ENCODE data around the gene GPR63. TPM values are rescaled to one million over a fixed set of nuclear protein-coding genes. Genes with fewer than 3 reads are reported as not detected.
"Not testable (repeated sequence)": the region's sequence is repeated elsewhere in the genome, so short reads cannot be mapped to it uniquely, and the experiment has no call there.

The GPR63 gene, protein sequence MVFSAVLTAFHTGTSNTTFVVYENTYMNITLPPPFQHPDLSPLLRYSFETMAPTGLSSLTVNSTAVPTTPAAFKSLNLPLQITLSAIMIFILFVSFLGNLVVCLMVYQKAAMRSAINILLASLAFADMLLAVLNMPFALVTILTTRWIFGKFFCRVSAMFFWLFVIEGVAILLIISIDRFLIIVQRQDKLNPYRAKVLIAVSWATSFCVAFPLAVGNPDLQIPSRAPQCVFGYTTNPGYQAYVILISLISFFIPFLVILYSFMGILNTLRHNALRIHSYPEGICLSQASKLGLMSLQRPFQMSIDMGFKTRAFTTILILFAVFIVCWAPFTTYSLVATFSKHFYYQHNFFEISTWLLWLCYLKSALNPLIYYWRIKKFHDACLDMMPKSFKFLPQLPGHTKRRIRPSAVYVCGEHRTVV
- total RNA-seq, result 1 to 10 TPM in 1 of 5 experiments, under 1 TPM in 4; 0.24 to 3.1 (median 0.37) TPM
- under 1 TPM in 1 of 2 donors, not detected in 1; 0.20 TPM for polyA plus RNA-seq
- not detected for total RNA-seq

DNA sequence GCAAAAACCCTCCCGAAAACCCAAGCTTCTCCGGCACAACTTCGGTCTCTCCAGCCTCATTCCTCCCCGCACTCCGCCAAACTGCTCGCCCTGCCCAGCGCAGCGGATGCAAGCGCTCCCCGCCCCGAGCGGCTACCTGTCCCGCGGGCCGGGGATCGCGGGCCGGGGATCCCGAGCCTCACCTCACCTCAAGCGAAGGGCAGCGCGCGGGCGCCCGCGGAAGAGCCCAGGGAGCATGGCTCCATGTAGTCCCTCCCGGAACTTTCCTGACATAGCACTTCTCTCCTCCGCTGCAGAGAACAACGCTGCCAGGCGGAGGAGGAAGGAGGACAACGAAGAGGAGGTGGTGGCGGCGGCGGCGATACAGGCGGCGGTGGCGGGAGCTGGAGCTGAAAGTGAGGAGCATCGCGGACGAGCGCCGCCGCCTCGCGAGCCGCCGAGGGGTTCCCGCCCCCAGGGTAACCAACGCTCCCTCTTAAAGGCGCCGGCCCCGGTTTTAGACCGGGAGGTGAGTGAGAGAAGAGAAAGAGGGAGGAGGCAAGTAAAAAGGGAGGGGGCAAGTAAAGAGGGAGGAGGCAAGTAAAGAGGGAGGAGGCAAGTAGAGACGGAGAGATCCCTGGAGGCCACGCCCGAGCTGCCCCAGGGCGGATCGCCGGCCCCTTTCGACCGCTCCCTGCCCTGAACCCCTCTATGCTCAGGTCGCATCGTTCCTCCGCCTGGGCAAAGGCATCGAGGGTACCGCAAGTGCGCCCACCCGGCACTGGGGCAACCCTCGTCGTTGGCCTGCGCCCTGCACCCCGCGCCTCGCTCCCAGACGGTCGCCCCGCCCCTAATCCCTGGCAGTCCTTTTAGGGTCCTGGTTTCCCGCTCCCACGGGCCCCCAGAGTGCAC, at the start of gene GPR63:
TSS of gene GPR63 (minus strand) at position 397 of the 891 bp plus-strand sequence. CDS start 37,746 bp downstream, outside the sequence.
- Mint-ChIP-seq H3K4me3 (peak within 1 kb of the TSS; percentile 86 to 97 (median 90)), H3K27ac (peak within 1 kb of the TSS in 6 of 9 donors; percentile 5 to 70 (median 29)), H3K4me1 (peaks cover 7 to 31% (median 11%) of the 10 kb centered on the region in 7 donors), H3K9me3 (peaks cover 0 to 2% (median 0%) of the 10 kb centered on the region in 11 donors), H3K36me3 (no peaks in the 10 kb centered on the region), H3K27me3 (peaks cover 16 to 69% (median 58%) of the 10 kb centered on the region in 5 donors)
- peak; percentile 83 for ATAC-seq
- H3K4me3 ChIP-seq (ENCODE audit: low read length), result peak within 1 kb of the TSS; percentile 59
- H3K27ac ChIP-seq (ENCODE audit: low read depth, low read length), result no peak within 1 kb of the TSS
- H3K27me3 ChIP-seq (ENCODE audit: control insufficient read depth in 2 of 2, insufficient read depth in 2 of 2, low read length in 2 of 2), result peaks cover 5 to 10% of the 10 kb centered on the region in 2 donors
- H3K36me3 ChIP-seq (ENCODE audit: control insufficient read depth in 2 of 3, insufficient read depth in 3 of 3, low read length in 3 of 3), result no peaks in the 10 kb centered on the region
- ChIA-PET CTCF (no interaction called here), POLR2A (interaction anchor here (0.8 kb wide), 1 partner anchor 315 kb away, joined by 3 read pairs; no protein-coding TSS in a partner anchor)
- peak; percentile 36 to 84 (median 48) for DNase-seq
- no peaks in the 10 kb centered on the region for H3K9me3 ChIP-seq (ENCODE audit: control insufficient read depth in 2 of 3, low read length in 3 of 3)
- intact Hi-C loops (cut with micrococcal nuclease), result loop anchor here (1.0 to 5.0 kb wide), 9 partner anchors 47 to 1261 kb away; partner anchors contain the start of genes KLHL32 (in 2 of the 2), MANEA (in 2 of the 2), MMS22L (in 2 of the 2) and NDUFAF4 (in 2 of the 2)
- peaks cover 0 to 6% of the 10 kb centered on the region in 2 donors for H3K4me1 ChIP-seq (ENCODE audit: control insufficient read depth in 2 of 2, insufficient read depth in 2 of 2, low read length in 2 of 2)

DNA sequence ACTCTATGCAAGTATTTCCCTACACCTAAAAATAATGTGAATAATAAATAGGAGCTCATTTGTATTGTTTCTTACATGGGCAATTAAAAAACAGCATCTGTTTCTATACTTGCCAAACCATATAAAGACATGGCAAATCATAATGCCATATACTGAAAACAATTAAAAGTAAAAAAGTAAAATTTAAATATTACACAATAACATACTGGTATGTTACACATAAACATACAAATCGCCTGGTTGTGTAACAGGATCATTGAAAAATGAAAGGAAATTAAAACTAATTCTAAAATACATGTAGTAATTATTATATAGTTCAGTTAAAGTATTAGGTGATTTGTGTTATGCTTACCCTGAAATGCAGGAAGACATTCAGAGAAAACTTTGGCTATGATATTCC, 49.2 kb upstream of the GPR63 start:
- ATAC-seq, result no peak
- H3K4me1 Mint-ChIP-seq, result peaks cover 0 to 15% (median 6%) of the 10 kb centered on the region in 7 donors

DNA sequence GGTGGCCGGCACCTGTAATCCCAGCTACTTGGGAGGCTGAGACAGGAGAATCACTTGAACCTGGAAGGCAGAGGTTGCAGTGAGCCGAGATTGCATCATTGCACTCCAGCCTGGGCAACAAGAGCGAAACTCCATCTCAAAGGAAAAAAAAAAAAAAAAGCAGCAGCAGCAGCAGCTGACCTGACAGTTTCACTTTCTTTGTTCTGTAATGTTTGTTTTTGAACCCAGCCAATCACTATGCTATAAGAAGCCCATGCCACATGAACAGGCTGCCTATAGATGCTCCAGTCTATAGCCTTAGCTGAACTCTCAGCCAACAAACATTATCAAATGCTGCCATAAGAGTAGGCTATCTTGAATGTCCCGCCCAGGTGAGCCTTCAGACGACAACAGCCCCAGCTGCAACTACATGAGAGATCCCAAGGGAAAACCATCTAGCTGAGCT, 47.9 kb upstream of the GPR63 start:
- H3K36me3 Mint-ChIP-seq; H3K9me3 Mint-ChIP-seq; POLR2A ChIA-PET; H3K36me3 ChIP-seq (ENCODE audit: control insufficient read depth in 2 of 3, insufficient read depth in 3 of 3, low read length in 3 of 3); H3K9me3 ChIP-seq (ENCODE audit: control insufficient read depth in 2 of 3, low read length in 3 of 3); H3K4me3 ChIP-seq (ENCODE audit: low read length); H3K27ac ChIP-seq (ENCODE audit: low read depth, low read length); CTCF ChIA-PET; H3K27me3 Mint-ChIP-seq; H3K4me1 ChIP-seq (ENCODE audit: control insufficient read depth in 2 of 2, insufficient read depth in 2 of 2, low read length in 2 of 2); H3K27me3 ChIP-seq (ENCODE audit: control insufficient read depth in 2 of 2, insufficient read depth in 2 of 2, low read length in 2 of 2): not testable (repeated sequence)
- ATAC-seq (peak; percentile 83), DNase-seq (peak in 6 of 9 donors; percentile 7 to 42 (median 32))
- H3K27ac Mint-ChIP-seq, result peak overlapping the region in 5 of 9 donors; percentile 41 to 79 (median 52)
- intact Hi-C loops (cut with micrococcal nuclease), result loop anchor here in 1 of 2 donors (1.0 to 2.0 kb wide), 2 partner anchors 12 to 48 kb away; partner anchors contain the start of genes GPR63 and NDUFAF4
- H3K4me1 Mint-ChIP-seq, result peaks cover 0 to 15% (median 6%) of the 10 kb centered on the region in 7 donors
- peak overlapping the region in 6 of 10 donors; percentile 7 to 71 (median 34) for H3K4me3 Mint-ChIP-seq

More for the DNA sequence above, 49.2 kb upstream of the GPR63 start:
- DNase-seq, result no peak
- no peaks in the 10 kb centered on the region for H3K9me3 ChIP-seq (ENCODE audit: control insufficient read depth in 2 of 3, low read length in 3 of 3)
- Mint-ChIP-seq H3K27ac (no peak overlapping the region), H3K4me3 (no peak overlapping the region), H3K27me3 (no peaks in the 10 kb centered on the region), H3K9me3 (no peaks in the 10 kb centered on the region), H3K36me3 (peaks cover 2 to 13% (median 6%) of the 10 kb centered on the region in 5 donors)
- ChIA-PET CTCF (interaction anchor here (0.6 kb wide), 1 partner anchor 16 kb away, joined by 3 read pairs; no protein-coding TSS in a partner anchor), POLR2A (no interaction called here)
- H3K27me3 ChIP-seq (ENCODE audit: control insufficient read depth in 2 of 2, insufficient read depth in 2 of 2, low read length in 2 of 2), result no peaks in the 10 kb centered on the region
- H3K4me1 ChIP-seq (ENCODE audit: control insufficient read depth in 2 of 2, insufficient read depth in 2 of 2, low read length in 2 of 2), result no peaks in the 10 kb centered on the region
- H3K4me3 ChIP-seq (ENCODE audit: low read length), result no peak overlapping the region
- intact Hi-C loops (cut with micrococcal nuclease), result no loop called here
- H3K27ac ChIP-seq (ENCODE audit: low read depth, low read length), result no peak overlapping the region
- H3K36me3 ChIP-seq (ENCODE audit: control insufficient read depth in 2 of 3, insufficient read depth in 3 of 3, low read length in 3 of 3), result peaks cover 0 to 12% (median 3%) of the 10 kb centered on the region in 3 experiments

DNA sequence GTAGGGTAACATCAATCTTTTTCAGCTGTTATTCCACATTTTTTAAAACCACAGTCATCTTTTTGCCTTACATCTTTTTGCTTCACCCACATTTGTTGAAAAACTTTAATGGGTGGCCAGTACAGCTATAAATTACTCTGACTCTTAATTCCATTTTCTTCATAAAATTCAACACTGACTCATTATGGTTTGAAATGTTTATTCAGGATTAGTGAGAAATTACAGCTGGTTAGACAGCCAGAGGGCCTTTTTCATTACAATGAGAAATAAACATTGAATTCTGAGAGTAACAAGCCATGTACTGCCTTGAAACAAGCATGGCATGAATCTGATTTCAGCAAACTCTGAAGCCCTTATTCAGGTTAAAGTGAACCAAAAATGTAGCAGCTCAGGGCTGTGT, 40.9 kb upstream of the GPR63 start:
- Mint-ChIP-seq H3K4me1 (no peaks in the 10 kb centered on the region), H3K9me3 (no peaks in the 10 kb centered on the region), H3K4me3 (no peak overlapping the region), H3K27ac (no peak overlapping the region), H3K36me3 (no peaks in the 10 kb centered on the region), H3K27me3 (peaks cover 0 to 3% (median 0%) of the 10 kb centered on the region in 5 donors)
- Histone ChIP-seq H3K4me3 (ENCODE audit: low read length) (no peak overlapping the region), H3K36me3 (ENCODE audit: control insufficient read depth in 2 of 3, insufficient read depth in 3 of 3, low read length in 3 of 3) (no peaks in the 10 kb centered on the region), H3K27ac (ENCODE audit: low read depth, low read length) (no peak overlapping the region), H3K27me3 (ENCODE audit: control insufficient read depth in 2 of 2, insufficient read depth in 2 of 2, low read length in 2 of 2) (no peaks in the 10 kb centered on the region), H3K9me3 (ENCODE audit: control insufficient read depth in 2 of 3, low read length in 3 of 3) (no peaks in the 10 kb centered on the region), H3K4me1 (ENCODE audit: control insufficient read depth in 2 of 2, insufficient read depth in 2 of 2, low read length in 2 of 2) (no peaks in the 10 kb centered on the region)
- ATAC-seq (no peak), DNase-seq (no peak)
- ChIA-PET POLR2A (no interaction called here), CTCF (no interaction called here)
- intact Hi-C loops (cut with micrococcal nuclease), result no loop called here

DNA sequence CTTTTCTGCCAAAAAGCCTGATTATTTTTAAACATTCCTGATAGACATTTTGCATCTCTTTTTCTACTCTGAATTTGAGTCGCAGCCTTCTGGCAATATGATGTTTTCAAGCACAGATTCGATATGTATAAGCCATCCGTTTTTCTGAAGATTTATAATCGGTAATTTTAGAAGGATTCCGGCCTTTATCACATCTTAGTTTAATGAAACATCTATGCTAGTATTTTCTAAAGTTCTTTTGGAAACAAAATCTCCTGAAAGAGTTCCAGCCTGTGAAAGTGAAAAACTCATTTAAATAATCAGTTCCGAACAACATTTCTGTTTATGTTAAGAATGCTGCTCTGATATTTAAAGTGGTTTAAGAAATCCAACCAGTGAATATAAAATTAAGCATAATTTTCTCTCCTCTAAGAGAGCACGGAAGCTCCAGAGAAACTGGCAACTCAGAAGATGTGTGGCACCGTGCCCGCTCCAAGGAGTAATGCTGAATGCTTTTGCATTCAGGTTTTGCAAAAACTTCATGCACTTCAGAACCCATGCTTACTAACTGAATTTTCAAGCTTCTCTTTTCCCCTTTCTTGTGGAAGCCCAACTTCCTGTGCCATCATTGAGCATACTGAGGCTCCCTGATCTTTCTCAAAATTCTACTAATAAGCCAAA, 39.7 kb upstream of the GPR63 start:
- no peak overlapping the region for H3K4me3 Mint-ChIP-seq
- H3K27me3 Mint-ChIP-seq, result peaks cover 0 to 8% (median 0%) of the 10 kb centered on the region in 5 donors
- H3K27ac Mint-ChIP-seq, result no peak overlapping the region
- H3K27me3 ChIP-seq (ENCODE audit: control insufficient read depth in 2 of 2, insufficient read depth in 2 of 2, low read length in 2 of 2), result no peaks in the 10 kb centered on the region
- H3K36me3 ChIP-seq (ENCODE audit: control insufficient read depth in 2 of 3, insufficient read depth in 3 of 3, low read length in 3 of 3), result no peaks in the 10 kb centered on the region
- no peaks in the 10 kb centered on the region for H3K9me3 ChIP-seq (ENCODE audit: control insufficient read depth in 2 of 3, low read length in 3 of 3)
- POLR2A ChIA-PET, result no interaction called here
- H3K27ac ChIP-seq (ENCODE audit: low read depth, low read length), result no peak overlapping the region
- no peak overlapping the region for H3K4me3 ChIP-seq (ENCODE audit: low read length)
- CTCF ChIA-PET, result interaction anchor here (0.6 kb wide), 1 partner anchor 186 kb away, joined by 3 read pairs; no protein-coding TSS in a partner anchor
- DNase-seq, result no peak
- intact Hi-C loops (cut with micrococcal nuclease), result no loop called here
- no peaks in the 10 kb centered on the region for H3K4me1 ChIP-seq (ENCODE audit: control insufficient read depth in 2 of 2, insufficient read depth in 2 of 2, low read length in 2 of 2)
- H3K4me1 Mint-ChIP-seq, result no peaks in the 10 kb centered on the region
- ATAC-seq, result no peak
- no peaks in the 10 kb centered on the region for H3K36me3 Mint-ChIP-seq
- H3K9me3 Mint-ChIP-seq, result no peaks in the 10 kb centered on the region

DNA sequence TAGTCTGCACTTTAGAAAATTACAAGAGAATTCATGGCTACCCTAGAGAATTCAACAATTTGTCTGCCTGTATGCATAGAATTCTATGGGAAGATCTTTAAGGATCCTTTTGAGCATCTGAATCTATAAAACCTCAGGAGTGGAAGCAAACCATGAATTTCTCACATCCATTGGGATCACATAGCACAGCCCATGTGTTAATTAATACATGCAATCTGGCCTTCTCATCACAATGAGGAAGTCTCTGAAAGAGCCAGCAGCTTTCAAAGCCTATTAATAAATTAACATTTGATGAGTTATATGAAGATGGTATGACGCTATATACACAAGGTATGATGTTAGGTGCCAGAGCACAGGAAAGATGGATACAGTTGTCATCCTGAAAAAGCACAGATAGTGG, 35.7 kb upstream of the GPR63 start:
- ChIA-PET POLR2A (no interaction called here), CTCF (no interaction called here)

More for the DNA sequence above, 35.7 kb upstream of the GPR63 start:
- Histone ChIP-seq H3K27ac (ENCODE audit: low read depth, low read length) (no peak overlapping the region), H3K27me3 (ENCODE audit: control insufficient read depth in 2 of 2, insufficient read depth in 2 of 2, low read length in 2 of 2) (no peaks in the 10 kb centered on the region), H3K9me3 (ENCODE audit: control insufficient read depth in 2 of 3, low read length in 3 of 3) (no peaks in the 10 kb centered on the region), H3K4me3 (ENCODE audit: low read length) (no peak overlapping the region), H3K4me1 (ENCODE audit: control insufficient read depth in 2 of 2, insufficient read depth in 2 of 2, low read length in 2 of 2) (no peaks in the 10 kb centered on the region), H3K36me3 (ENCODE audit: control insufficient read depth in 2 of 3, insufficient read depth in 3 of 3, low read length in 3 of 3) (no peaks in the 10 kb centered on the region)
- Mint-ChIP-seq H3K4me1 (no peaks in the 10 kb centered on the region), H3K27me3 (peaks cover 4 to 25% (median 10%) of the 10 kb centered on the region in 5 donors), H3K36me3 (no peaks in the 10 kb centered on the region), H3K9me3 (peaks cover 0 to 2% (median 0%) of the 10 kb centered on the region in 11 donors), H3K4me3 (no peak overlapping the region), H3K27ac (no peak overlapping the region)
- ATAC-seq (no peak), DNase-seq (no peak)
- intact Hi-C loops (cut with micrococcal nuclease), result no loop called here

Data from naive thymus-derived CD4-positive, alpha-beta T cell (primary cell).